Astrocyte (in vitro differentiated cells and primary cell): ENCODE measurements around the gene PEX11A. TPM values are rescaled to one million over a fixed set of nuclear protein-coding genes. Genes with fewer than 3 reads are reported as not detected.

ENCODE experiments used
- DNase-seq: peaks from one replicate; pipeline ENCODE4 v3.0.0-alpha.2; 2010; ENCODE audit warnings: low read depth
- FAIRE-seq: peaks from 2 replicates; lab custom pipeline; 2011; peaks lifted over from hg19 to GRCh38; lab: Jason Lieb, UNC
- H2AFZ ChIP-seq: 2 replicates; pipeline ENCODE4 v1.6.0; 2012; ENCODE audit warnings: low read depth, low read length, inconsistent platforms
- H3K27ac ChIP-seq: 2 replicates; pipeline ENCODE4 v1.5.1; 2011; ENCODE audit warnings: low read depth, low read length, inconsistent platforms
- H3K27me3 ChIP-seq: 2 replicates; pipeline ENCODE4 v1.6.0; 2011; ENCODE audit warnings: low read length, inconsistent platforms; ENCODE audit not compliant: insufficient read depth
- H3K36me3 ChIP-seq: 2 replicates; pipeline ENCODE4 v1.5.1; 2011; ENCODE audit warnings: low read length, inconsistent platforms; ENCODE audit not compliant: insufficient read depth
- H3K4me1 ChIP-seq: 2 replicates; pipeline ENCODE4 v1.5.1; 2011; ENCODE audit warnings: low read length, inconsistent platforms; ENCODE audit not compliant: insufficient read depth
- H3K4me2 ChIP-seq: 2 replicates; pipeline ENCODE4 v1.6.0; 2012; ENCODE audit warnings: low read length, inconsistent platforms
- H3K4me3 ChIP-seq: 2 replicates; pipeline ENCODE4 v1.5.1; 2011; ENCODE audit warnings: low read depth, mild to moderate bottlenecking, low read length, inconsistent platforms; ENCODE audit not compliant: insufficient read depth
- H3K79me2 ChIP-seq: 2 replicates; pipeline ENCODE4 v1.6.0; 2012; ENCODE audit warnings: mild to moderate bottlenecking, low read length, inconsistent platforms; ENCODE audit not compliant: insufficient read depth
- H3K9ac ChIP-seq: 2 replicates; pipeline ENCODE4 v1.6.0; 2012; ENCODE audit warnings: mild to moderate bottlenecking, low read length, inconsistent platforms
- H3K9me3 ChIP-seq: 2 replicates; pipeline ENCODE4 v1.5.1; 2012; ENCODE audit warnings: low read depth, mild to moderate bottlenecking, low read length, inconsistent platforms; ENCODE audit not compliant: insufficient read depth
- H4K20me1 ChIP-seq: 2 replicates; pipeline ENCODE4 v1.6.0; 2012; ENCODE audit warnings: low read length, inconsistent platforms; ENCODE audit not compliant: insufficient read depth
- H3K27ac Mint-ChIP-seq: one replicate; pipeline ENCODE4 v1.8.0; 2021; ENCODE audit warnings: mild to moderate bottlenecking, mixed read lengths; ENCODE audit not compliant: unreplicated experiment
- H3K27me3 Mint-ChIP-seq: one replicate; pipeline ENCODE4 v1.8.0; 2021; ENCODE audit warnings: low read depth, mixed read lengths; ENCODE audit not compliant: unreplicated experiment
- H3K36me3 Mint-ChIP-seq: one replicate; pipeline ENCODE4 v1.8.0; 2021; ENCODE audit warnings: low read depth, mixed read lengths; ENCODE audit not compliant: unreplicated experiment
- H3K4me1 Mint-ChIP-seq: one replicate; pipeline ENCODE4 v1.8.0; 2021; ENCODE audit warnings: low read depth, mixed read lengths; ENCODE audit not compliant: unreplicated experiment
- H3K4me3 Mint-ChIP-seq: one replicate; pipeline ENCODE4 v1.8.0; 2021; ENCODE audit warnings: mild to moderate bottlenecking, moderate library complexity, mixed read lengths; ENCODE audit not compliant: unreplicated experiment
- H3K9me3 Mint-ChIP-seq: one replicate; pipeline ENCODE4 v1.8.0; 2021; ENCODE audit warnings: mild to moderate bottlenecking, mixed read lengths; ENCODE audit not compliant: unreplicated experiment
- EZH2 ChIP-seq: IDR thresholded peaks from 2 replicates; pipeline ENCODE4 v1.6.1; 2012; ENCODE audit warnings: mild to moderate bottlenecking, low read length, inconsistent platforms; ENCODE audit not compliant: insufficient read depth
- total RNA-seq: library from RNA; stranded (reverse); gene quantifications from 2 replicates; pipeline ENCODE4 v1.2.1, GENCODE V29; 2021
- TF ChIP-seq, protein P1 (sequence below): IDR thresholded peaks from 2 replicates; pipeline ENCODE4 v1.5.1; 2011; ENCODE audit warnings: low read depth, mild to moderate bottlenecking, inconsistent platforms, low read length, moderate library complexity; ENCODE audit not compliant: insufficient read depth

PEX11A gene
- total RNA-seq, 1 donor from 2014 or later, result 2.1 TPM

DNA sequence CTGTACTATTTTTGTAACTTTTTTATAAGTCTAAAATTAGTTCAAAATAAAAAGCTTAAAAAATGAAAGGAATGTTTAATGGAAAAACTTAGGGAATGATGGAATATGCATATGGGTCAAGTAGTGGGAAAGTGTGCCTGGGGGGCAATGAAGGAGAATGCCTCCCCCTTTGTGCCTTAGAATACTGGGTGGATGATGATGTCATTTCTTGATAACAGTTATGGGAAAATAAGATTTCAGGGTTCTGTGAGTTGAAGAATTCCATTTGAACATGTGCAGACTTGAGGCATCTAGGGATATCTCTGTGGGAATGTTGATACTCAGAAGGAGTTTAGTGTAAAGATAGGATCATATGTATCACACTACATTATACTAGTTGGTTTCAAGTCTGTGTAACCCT lies 13.9 kb upstream of the PEX11A start:
- Histone ChIP-seq H2AFZ (no peak overlapping the region), H3K9me3 (no peaks in the 10 kb centered on the region), H3K36me3 (no peaks in the 10 kb centered on the region), H3K27me3 (peaks cover 14% of the 10 kb centered on the region), H3K79me2 (no peaks in the 10 kb centered on the region), H4K20me1 (no peaks in the 10 kb centered on the region), H3K27ac (no peak overlapping the region), H3K4me2 (no peak overlapping the region), H3K4me1 (no peaks in the 10 kb centered on the region), H3K4me3 (no peak overlapping the region), H3K9ac (no peak overlapping the region)
- Mint-ChIP-seq H3K9me3 (peaks cover 3% of the 10 kb centered on the region), H3K27me3 (peaks cover 23% of the 10 kb centered on the region), H3K27ac (no peak overlapping the region), H3K4me3 (no peak overlapping the region), H3K4me1 (no peaks in the 10 kb centered on the region), H3K36me3 (no peaks in the 10 kb centered on the region)
- no peak for FAIRE-seq
- no peak for DNase-seq
- TF ChIP-seq, protein P1, sequence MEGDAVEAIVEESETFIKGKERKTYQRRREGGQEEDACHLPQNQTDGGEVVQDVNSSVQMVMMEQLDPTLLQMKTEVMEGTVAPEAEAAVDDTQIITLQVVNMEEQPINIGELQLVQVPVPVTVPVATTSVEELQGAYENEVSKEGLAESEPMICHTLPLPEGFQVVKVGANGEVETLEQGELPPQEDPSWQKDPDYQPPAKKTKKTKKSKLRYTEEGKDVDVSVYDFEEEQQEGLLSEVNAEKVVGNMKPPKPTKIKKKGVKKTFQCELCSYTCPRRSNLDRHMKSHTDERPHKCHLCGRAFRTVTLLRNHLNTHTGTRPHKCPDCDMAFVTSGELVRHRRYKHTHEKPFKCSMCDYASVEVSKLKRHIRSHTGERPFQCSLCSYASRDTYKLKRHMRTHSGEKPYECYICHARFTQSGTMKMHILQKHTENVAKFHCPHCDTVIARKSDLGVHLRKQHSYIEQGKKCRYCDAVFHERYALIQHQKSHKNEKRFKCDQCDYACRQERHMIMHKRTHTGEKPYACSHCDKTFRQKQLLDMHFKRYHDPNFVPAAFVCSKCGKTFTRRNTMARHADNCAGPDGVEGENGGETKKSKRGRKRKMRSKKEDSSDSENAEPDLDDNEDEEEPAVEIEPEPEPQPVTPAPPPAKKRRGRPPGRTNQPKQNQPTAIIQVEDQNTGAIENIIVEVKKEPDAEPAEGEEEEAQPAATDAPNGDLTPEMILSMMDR, result no peak
- no peak for TF ChIP-seq EZH2

DNA sequence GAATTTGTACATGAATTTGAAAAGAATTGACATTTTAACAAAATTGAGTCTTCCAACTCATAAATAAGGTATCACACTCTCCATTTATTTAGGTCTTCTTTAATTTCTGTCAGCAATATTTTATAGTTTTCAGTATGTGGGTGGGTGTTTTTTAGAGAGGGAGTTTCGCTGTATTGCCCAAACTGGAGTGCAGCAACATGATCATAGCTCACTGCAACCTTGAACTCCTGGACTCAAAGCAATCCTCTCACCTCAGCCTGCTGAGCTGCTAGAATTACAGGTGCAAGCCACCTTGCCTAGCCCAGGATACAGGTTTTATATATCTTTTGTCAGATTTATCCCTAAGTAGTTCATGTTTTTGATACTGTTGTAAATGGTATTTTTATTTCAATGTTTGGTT lies 4.6 kb upstream of the PEX11A start:
- Mint-ChIP-seq H3K9me3 (peaks cover 2% of the 10 kb centered on the region), H3K36me3 (no peaks in the 10 kb centered on the region), H3K4me1 (no peaks in the 10 kb centered on the region), H3K4me3 (no peak overlapping the region), H3K27ac (no peak overlapping the region), H3K27me3 (peaks cover 24% of the 10 kb centered on the region)
- Histone ChIP-seq H3K36me3 (no peaks in the 10 kb centered on the region), H3K27ac (no peak overlapping the region), H3K4me2 (no peak overlapping the region), H3K27me3 (peaks cover 3% of the 10 kb centered on the region), H3K4me1 (peaks cover 4% of the 10 kb centered on the region), H3K4me3 (no peak overlapping the region), H4K20me1 (no peaks in the 10 kb centered on the region), H2AFZ (no peak overlapping the region), H3K9me3 (no peaks in the 10 kb centered on the region), H3K79me2 (no peaks in the 10 kb centered on the region), H3K9ac (no peak overlapping the region)
- FAIRE-seq (no peak), DNase-seq (no peak)
- TF ChIP-seq EZH2, result no peak
- TF ChIP-seq, protein P1, result no peak

DNA sequence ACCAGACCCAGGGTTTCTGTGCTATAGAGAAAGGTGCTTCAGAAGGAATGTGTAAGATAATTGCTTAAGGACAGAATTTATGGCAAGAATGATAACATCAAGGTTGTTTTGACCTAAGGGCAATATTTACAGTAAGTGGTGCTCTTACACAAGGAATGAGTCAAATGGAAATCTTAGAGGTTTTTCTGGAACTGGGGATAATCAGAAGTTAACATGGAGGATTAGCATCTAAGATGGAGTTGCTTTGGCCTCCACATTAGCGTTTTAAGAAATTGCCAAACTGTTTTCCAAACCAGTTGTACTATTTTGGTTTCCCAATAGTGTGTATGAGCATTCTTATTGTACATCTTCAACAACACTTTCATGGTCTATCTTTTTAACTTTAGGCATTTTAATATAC lies 3.1 kb upstream of the PEX11A start:
- Mint-ChIP-seq H3K27ac (no peak overlapping the region), H3K36me3 (no peaks in the 10 kb centered on the region), H3K27me3 (peaks cover 16% of the 10 kb centered on the region), H3K9me3 (peaks cover 2% of the 10 kb centered on the region), H3K4me3 (no peak overlapping the region), H3K4me1 (no peaks in the 10 kb centered on the region)
- no peaks in the 10 kb centered on the region for H3K9me3 ChIP-seq
- no peak for TF ChIP-seq EZH2
- TF ChIP-seq, protein P1, result no peak
- H3K27ac ChIP-seq, result no peak overlapping the region
- H2AFZ ChIP-seq, result no peak overlapping the region
- peaks cover 4% of the 10 kb centered on the region for H3K4me1 ChIP-seq
- H4K20me1 ChIP-seq, result no peaks in the 10 kb centered on the region
- no peak overlapping the region for H3K4me2 ChIP-seq
- H3K79me2 ChIP-seq, result no peaks in the 10 kb centered on the region
- no peak overlapping the region for H3K4me3 ChIP-seq
- H3K27me3 ChIP-seq, result peaks cover 3% of the 10 kb centered on the region
- DNase-seq (no peak), FAIRE-seq (no peak)
- no peaks in the 10 kb centered on the region for H3K36me3 ChIP-seq
- H3K9ac ChIP-seq, result no peak overlapping the region
